Measurements from ENCODE around the gene ANKRD6. TPM values are rescaled to one million over a fixed set of nuclear protein-coding genes. Genes with fewer than 3 reads are reported as not detected.

The ANKRD6 gene
- total and polyA plus RNA-seq, 2 donors (not counting 3 experiments of a cell fraction or from before 2014, with no cell fraction given), result 3.4 to 9.6 TPM

GRCh38 chr6:89542081-89542857 lies 109.3 kb downstream of the ANKRD6 start:
- no peak overlapping the region for H3K4me3 ChIP-seq (replicated peaks in 1 of 3; ENCODE audit: insufficient read depth in 1 of 3, low read depth in 1 of 3, low read length in 3 of 3)
- TF ChIP-seq GATA2 (IDR thresholded peaks at IDR 0.05; ENCODE audit: insufficient read depth, insufficient read length, low read depth, low read length) (no peak), POLR2A (IDR thresholded peaks at IDR 0.05; ENCODE audit: low read depth, low read length) (no peak), EZH2 (IDR thresholded peaks at IDR 0.05; ENCODE audit: borderline replicate concordance, low read depth, low read length, severe bottlenecking) (no peak), JUN (IDR thresholded peaks at IDR 0.05; ENCODE audit: borderline replicate concordance, insufficient read depth, insufficient read length, low read depth) (no peak), FOS (IDR thresholded peaks at IDR 0.05; ENCODE audit: borderline replicate concordance, insufficient read depth, low read length) (no peak), CTCF (IDR thresholded peaks at IDR 0.05; ENCODE audit: extremely low read depth in 1 of 2, insufficient read depth in 1 of 2, low read depth in 1 of 2, low read length in 2 of 2) (no peak), MYC (IDR thresholded peaks at IDR 0.05; ENCODE audit: low read depth, low read length) (no peak), POLR2AphosphoS5 (IDR thresholded peaks at IDR 0.05; ENCODE audit: insufficient read depth, low read depth, low read length) (no peak), MAX (IDR thresholded peaks at IDR 0.05; ENCODE audit: insufficient read depth, insufficient read length) (no peak)
- no peaks in the 10 kb centered on the region for H3K9me3 ChIP-seq (replicated peaks; ENCODE audit: control insufficient read depth, insufficient read depth, low read length)
- H3K79me2 ChIP-seq (ENCODE audit: control insufficient read depth, insufficient read depth, low read length), result no peaks in the 10 kb centered on the region
- H2AFZ ChIP-seq (ENCODE audit: low read depth, low read length), result no peak overlapping the region
- H4K20me1 ChIP-seq (replicated peaks; ENCODE audit: control insufficient read depth, extremely low read depth, insufficient read depth, low read length), result no peaks in the 10 kb centered on the region
- BruUV-seq (replicated peaks), result no TSS peak
- dilution Hi-C loops (cut with MboI; ENCODE audit: extremely low pct_ligation_motif_present, low sequenced_read_pairs), result no loop called here
- no peaks in the 10 kb centered on the region for H3K36me3 ChIP-seq (ENCODE audit: control insufficient read depth in 2 of 2, extremely low read depth in 1 of 2, insufficient read depth in 2 of 2, low read length in 2 of 2)
- H3K27ac ChIP-seq (ENCODE audit: insufficient read depth, low read depth, low read length), result no peak overlapping the region
- H3K4me1 ChIP-seq (ENCODE audit: control insufficient read depth, extremely low read depth, insufficient read depth, low read length), result no peaks in the 10 kb centered on the region
- no peaks in the 10 kb centered on the region for H3K9me1 ChIP-seq (replicated peaks; ENCODE audit: control insufficient read depth, extremely low read depth, insufficient read depth, low read length)
- no peak for DNase-seq (ENCODE audit: low read depth, low spot score)
- H3K27me3 ChIP-seq (ENCODE audit: control insufficient read depth in 2 of 2, insufficient read depth in 2 of 2, low read length in 2 of 2), result no peaks in the 10 kb centered on the region
- no peak overlapping the region for H3K4me2 ChIP-seq (ENCODE audit: insufficient read depth, low read length)
- intact Hi-C loops (cut with micrococcal nuclease), result no loop called here
- FAIRE-seq, result no peak
- ChIA-PET CTCF (interaction anchor here (1.5 kb wide), 1 partner anchor 9 kb away, joined by 3 read pairs; no protein-coding TSS in a partner anchor), POLR2A (no interaction called here)
- H3K9ac ChIP-seq (replicated peaks; ENCODE audit: extremely low read depth, insufficient read depth, low read length), result no peak overlapping the region
